ENCODE results near the gene KCNK10. TPM values are rescaled to one million over a fixed set of nuclear protein-coding genes. Genes with fewer than 3 reads are reported as not detected.

Gene KCNK10
- total RNA-seq, 1 experiment from 2014 or later: not detected

- Histone ChIP-seq H3K9me3 (ENCODE audit: low read depth, low read length, poor library complexity, severe bottlenecking) (no peaks in the 10 kb centered on the region), H3K4me1 (ENCODE audit: insufficient read depth, low read length, poor library complexity, severe bottlenecking) (no peaks in the 10 kb centered on the region), H3K36me3 (ENCODE audit: insufficient read depth, low read length, poor library complexity, severe bottlenecking) (no peaks in the 10 kb centered on the region), H3K4me3 (ENCODE audit: low read depth, low read length, poor library complexity, severe bottlenecking) (no peak overlapping the region), H3K27me3 (replicated peaks; ENCODE audit: insufficient read depth, low read depth, low read length, poor library complexity) (peaks cover 14% of the 10 kb centered on the region), H3K27ac (ENCODE audit: low read depth, low read length, poor library complexity, severe bottlenecking) (no peak overlapping the region)
- intact Hi-C loops (cut with micrococcal nuclease; ENCODE audit: unreplicated experiment): no loop called here
- no TSS peak for BruUV-seq (replicated peaks)
- DNase-seq (ENCODE audit: low spot score): no peak
- TF ChIP-seq EZH2 (IDR thresholded peaks at IDR 0.05; ENCODE audit: borderline replicate concordance, low read depth, low read length, poor library complexity, severe bottlenecking): no peak
- no peak for TF ChIP-seq CTCF (conservative IDR thresholded peaks at IDR 0.05; ENCODE audit: low read depth, low read length)
- ChIA-PET POLR2A (ENCODE audit: low non-redundant PET) (no interaction called here), CTCF (no interaction called here)
These were observed 65.0 kb downstream of the KCNK10 start for GRCh38 chr14:88258021-88258420.

- Histone ChIP-seq H3K4me1 (ENCODE audit: insufficient read depth, low read length, poor library complexity, severe bottlenecking) (no peaks in the 10 kb centered on the region), H3K27me3 (replicated peaks; ENCODE audit: insufficient read depth, low read depth, low read length, poor library complexity) (peaks cover 14% of the 10 kb centered on the region), H3K4me3 (ENCODE audit: low read depth, low read length, poor library complexity, severe bottlenecking) (no peak overlapping the region), H3K36me3 (ENCODE audit: insufficient read depth, low read length, poor library complexity, severe bottlenecking) (no peaks in the 10 kb centered on the region), H3K27ac (ENCODE audit: low read depth, low read length, poor library complexity, severe bottlenecking) (no peak overlapping the region), H3K9me3 (ENCODE audit: low read depth, low read length, poor library complexity, severe bottlenecking) (no peaks in the 10 kb centered on the region)
- no TSS peak for BruUV-seq (replicated peaks)
- no peak for TF ChIP-seq CTCF (conservative IDR thresholded peaks at IDR 0.05; ENCODE audit: low read depth, low read length)
- no peak for TF ChIP-seq EZH2 (IDR thresholded peaks at IDR 0.05; ENCODE audit: borderline replicate concordance, low read depth, low read length, poor library complexity, severe bottlenecking)
- POLR2A ChIA-PET (ENCODE audit: low non-redundant PET): no interaction called here
- no peak for DNase-seq (ENCODE audit: low spot score)
- intact Hi-C loops (cut with micrococcal nuclease; ENCODE audit: unreplicated experiment): no loop called here
- CTCF ChIA-PET: no interaction called here
These were observed 65.8 kb downstream of the KCNK10 start for GRCh38 chr14:88256997-88257950.

- CTCF ChIA-PET: no interaction called here
- no peaks in the 10 kb centered on the region for H3K4me1 ChIP-seq (ENCODE audit: insufficient read depth, low read length, poor library complexity, severe bottlenecking)
- no peaks in the 10 kb centered on the region for H3K36me3 ChIP-seq (ENCODE audit: insufficient read depth, low read length, poor library complexity, severe bottlenecking)
- TF ChIP-seq EZH2 (IDR thresholded peaks at IDR 0.05; ENCODE audit: borderline replicate concordance, low read depth, low read length, poor library complexity, severe bottlenecking) (no peak), CTCF (conservative IDR thresholded peaks at IDR 0.05; ENCODE audit: low read depth, low read length) (no peak)
- no peak overlapping the region for H3K4me3 ChIP-seq (ENCODE audit: low read depth, low read length, poor library complexity, severe bottlenecking)
- POLR2A ChIA-PET (ENCODE audit: low non-redundant PET): no interaction called here
- BruUV-seq (replicated peaks): no TSS peak
- no peaks in the 10 kb centered on the region for H3K9me3 ChIP-seq (ENCODE audit: low read depth, low read length, poor library complexity, severe bottlenecking)
- no peak overlapping the region for H3K27ac ChIP-seq (ENCODE audit: low read depth, low read length, poor library complexity, severe bottlenecking)
- no peak for DNase-seq (ENCODE audit: low spot score)
- H3K27me3 ChIP-seq (replicated peaks; ENCODE audit: insufficient read depth, low read depth, low read length, poor library complexity): peaks cover 14% of the 10 kb centered on the region
- intact Hi-C loops (cut with micrococcal nuclease; ENCODE audit: unreplicated experiment): no loop called here
These were observed 67.3 kb downstream of the KCNK10 start for GRCh38 chr14:88255798-88256197.
